IMR-90 (cell line): ENCODE measurements around the gene DENND2D. TPM values are rescaled to one million over a fixed set of nuclear protein-coding genes. Genes with fewer than 3 reads are reported as not detected.

Source experiments
- ATAC-seq: fragments of 200-7000 bp; cut with Tn5 transposase; 2 replicates; pipeline ENCODE4 v1.9.1; 2020; ENCODE audit warnings: low read depth, mild to moderate bottlenecking, moderate library complexity
- BruUV-seq: library from RNA; stranded (reverse); fragments of 400-500 nt; replicated peaks from 2 replicates; lab custom pipeline; 2021; lab: Mats Ljungman, UMichigan
- CTCF ChIA-PET: fragments of 300-600 bp; formaldehyde crosslinking; extraction: SDS; loops from one replicate; lab custom pipeline; 2021; ENCODE audit warnings: antibody characterized with exemption; lab: Yijun Ruan, JAX
- POLR2A ChIA-PET: fragments of 300-600 bp; sonication (Branson Sonifier 250); formaldehyde crosslinking; loops from one replicate; lab custom pipeline; 2022; ENCODE audit warnings: antibody characterized with exemption; ENCODE audit not compliant: unreplicated experiment; lab: Charles Lee
- DNase-seq: peaks from one replicate; pipeline ENCODE4 v3.0.0; 2013
- H2AFZ ChIP-seq: replicated peaks from 2 replicates; pipeline ENCODE3; 2013; ENCODE audit warnings: low read length, mild to moderate bottlenecking; ENCODE audit not compliant: poor library complexity
- H2AK5ac ChIP-seq: 2 replicates; pipeline ENCODE4 v1.6.1; 2013; ENCODE audit warnings: low read depth, low read length, inconsistent platforms
- H2AK9ac ChIP-seq: replicated peaks from 2 replicates; pipeline ENCODE3; 2013; ENCODE audit warnings: mild to moderate bottlenecking, low read depth, low read length, moderate library complexity; ENCODE audit not compliant: poor library complexity
- H2BK120ac ChIP-seq: 2 replicates; pipeline ENCODE4 v1.6.1; 2013; ENCODE audit warnings: low read depth, low read length, inconsistent platforms
- H2BK15ac ChIP-seq: 3 replicates; pipeline ENCODE4 v1.6.1; 2013; ENCODE audit warnings: low read depth, low read length, inconsistent platforms
- H2BK20ac ChIP-seq: 2 replicates; pipeline ENCODE4 v1.6.1; 2013; ENCODE audit warnings: low read depth, mild to moderate bottlenecking, inconsistent platforms, low read length, moderate library complexity
- H2BK5ac ChIP-seq: 2 replicates; pipeline ENCODE4 v1.6.1; 2013; ENCODE audit warnings: mild to moderate bottlenecking, low read depth, low read length, inconsistent platforms; ENCODE audit not compliant: poor library complexity, severe bottlenecking
- H3K14ac ChIP-seq: replicated peaks from 2 replicates; pipeline ENCODE4 v1.6.1; 2013; ENCODE audit warnings: low read depth, low read length, inconsistent platforms
- H3K18ac ChIP-seq: 2 replicates; pipeline ENCODE4 v1.6.1; 2013; ENCODE audit warnings: low read depth, low read length, control low read depth
- H3K23ac ChIP-seq: 2 replicates; pipeline ENCODE4 v1.6.1; 2013; ENCODE audit warnings: low read depth, low read length, inconsistent platforms
- H3K27ac ChIP-seq: 2 replicates; pipeline ENCODE4 v1.5.1; 2013; ENCODE audit warnings: mild to moderate bottlenecking, control low read depth, low read length; ENCODE audit not compliant: insufficient read depth
- H3K27me3 ChIP-seq: 2 replicates; pipeline ENCODE4 v1.6.1; 2013; ENCODE audit warnings: low read length; ENCODE audit not compliant: control insufficient read depth, insufficient read depth
- H3K36me3 ChIP-seq: 2 replicates; pipeline ENCODE4 v1.6.1; 2013; ENCODE audit warnings: low read length, mixed read lengths; ENCODE audit not compliant: control insufficient read depth, insufficient read depth
- H3K4ac ChIP-seq: 2 replicates; pipeline ENCODE4 v1.6.1; 2013; ENCODE audit warnings: low read depth, low read length, inconsistent platforms
- H3K4me1 ChIP-seq: 2 replicates; pipeline ENCODE4 v1.6.1; 2013; ENCODE audit warnings: low read length, mixed read lengths; ENCODE audit not compliant: control insufficient read depth, insufficient read depth
- H3K4me2 ChIP-seq: 2 replicates; pipeline ENCODE4 v1.6.1; 2013; ENCODE audit warnings: low read depth, mild to moderate bottlenecking, control low read depth, low read length, moderate library complexity
- H3K4me3 ChIP-seq: 2 replicates; pipeline ENCODE4 v1.5.1; 2013; ENCODE audit warnings: low read depth, mild to moderate bottlenecking, control low read depth, low read length, moderate library complexity; ENCODE audit not compliant: insufficient read depth
- H3K56ac ChIP-seq: 2 replicates; pipeline ENCODE4 v1.6.1; 2013; ENCODE audit warnings: low read length, inconsistent platforms; ENCODE audit not compliant: insufficient read depth; ENCODE audit errors: extremely low read depth
- H3K79me1 ChIP-seq, 2 experiments: 2 replicates each; pipeline ENCODE4 v1.6.1; 2013; ENCODE audit warnings: low read length in 2 of 2, inconsistent platforms in 1 of 2, low read depth in 1 of 2
- H3K9ac ChIP-seq: 2 replicates; pipeline ENCODE4 v1.6.1; 2013; ENCODE audit warnings: low read depth, low read length, control low read depth
- H3K9me1 ChIP-seq: 2 replicates; pipeline ENCODE4 v1.6.1; 2013; ENCODE audit warnings: low read length, inconsistent platforms; ENCODE audit not compliant: insufficient read depth
- H3K9me3 ChIP-seq: 2 replicates; pipeline ENCODE4 v1.6.1; 2013; ENCODE audit warnings: low read length; ENCODE audit not compliant: control insufficient read depth, insufficient read depth
- H4K20me1 ChIP-seq: 2 replicates; pipeline ENCODE4 v1.6.1; 2013; ENCODE audit warnings: low read length, inconsistent platforms; ENCODE audit not compliant: insufficient read depth
- H4K5ac ChIP-seq: 2 replicates; pipeline ENCODE4 v1.6.1; 2013; ENCODE audit warnings: mild to moderate bottlenecking, low read depth, low read length, control low read depth
- H4K8ac ChIP-seq, 2 experiments: 2 replicates each; pipeline ENCODE4 v1.6.1; 2013; ENCODE audit warnings: low read depth in 2 of 2, low read length in 2 of 2, control low read depth in 1 of 2, inconsistent platforms in 1 of 2
- H4K91ac ChIP-seq: 2 replicates; pipeline ENCODE4 v1.6.1; 2013; ENCODE audit warnings: low read depth, low read length, inconsistent platforms; ENCODE audit not compliant: insufficient read depth
- BHLHE40 ChIP-seq: fragments of 150-350 bp; IDR thresholded peaks from 2 replicates; pipeline ENCODE4 v1.6.1; 2016; ENCODE audit warnings: mild to moderate bottlenecking, low read depth, low read length
- CEBPB ChIP-seq: IDR thresholded peaks from 2 replicates; pipeline ENCODE4 v1.6.1; 2012; ENCODE audit warnings: low read depth, low read length, improper control_type of control experiment
- CHD1 ChIP-seq: IDR thresholded peaks from 2 replicates; pipeline ENCODE4 v1.6.1; 2012; ENCODE audit warnings: low read depth, low read length, improper control_type of control experiment
- ELK1 ChIP-seq: fragments of 150-350 bp; IDR thresholded peaks from 2 replicates; pipeline ENCODE4 v1.6.1; 2016; ENCODE audit warnings: low read depth, mild to moderate bottlenecking, low read length, moderate library complexity, borderline replicate concordance
- FOS ChIP-seq: fragments of 150-350 bp; IDR thresholded peaks from 2 replicates; pipeline ENCODE4 v1.6.1; 2016; ENCODE audit warnings: low read depth, low read length
- MAFK ChIP-seq: IDR thresholded peaks from 2 replicates; pipeline ENCODE4 v1.6.1; 2012; ENCODE audit warnings: low read depth, low read length, improper control_type of control experiment
- MAZ ChIP-seq: IDR thresholded peaks from 2 replicates; pipeline ENCODE4 v1.6.1; 2012; ENCODE audit warnings: low read depth, mild to moderate bottlenecking, low read length, improper control_type of control experiment, moderate library complexity, borderline replicate concordance
- MXI1 ChIP-seq: IDR thresholded peaks from 2 replicates; pipeline ENCODE4 v1.6.1; 2012; ENCODE audit warnings: low read depth, mild to moderate bottlenecking, low read length, moderate library complexity, borderline replicate concordance
- NFE2L2 ChIP-seq: fragments of 150-350 bp; IDR thresholded peaks from 2 replicates; pipeline ENCODE4 v1.6.1; 2016; ENCODE audit warnings: low read depth, mild to moderate bottlenecking, low read length
- POLR2A ChIP-seq: IDR thresholded peaks from 2 replicates; pipeline ENCODE4 v1.6.1; 2012; ENCODE audit warnings: mild to moderate bottlenecking, low read depth, low read length
- RAD21 ChIP-seq: IDR thresholded peaks from 2 replicates; pipeline ENCODE4 v1.6.1; 2012; ENCODE audit warnings: low read length, improper control_type of control experiment
- RCOR1 ChIP-seq: IDR thresholded peaks from 2 replicates; pipeline ENCODE4 v1.6.1; 2012; ENCODE audit warnings: mild to moderate bottlenecking, low read length, improper control_type of control experiment; ENCODE audit not compliant: insufficient replicate concordance
- RFX5 ChIP-seq: IDR thresholded peaks from 2 replicates; pipeline ENCODE4 v1.8.0; 2012; ENCODE audit warnings: low read depth, mild to moderate bottlenecking, low read length, moderate library complexity
- SMC3 ChIP-seq: fragments of 150-350 bp; IDR thresholded peaks from 2 replicates; pipeline ENCODE4 v1.6.1; 2016; ENCODE audit warnings: low read depth, mild to moderate bottlenecking, antibody characterized with exemption, low read length, moderate library complexity
- WGBS, 2 experiments: methylation state at CpG; one replicate each; pipeline versions ENCODE4 v1.1.5 to v1.1.7; 2013; ENCODE audit warnings: missing lambda C conversion rate in 2 of 2; ENCODE audit not compliant: insufficient read length in 1 of 2; ENCODE audit errors: extremely low coverage in 2 of 2; 5-methylcytosine and 5-hydroxymethylcytosine counted together
- dilution Hi-C: fragments of 300-500 bp; cut with HindIII; formaldehyde crosslinking; loops from one replicate; pipeline ENCODE4 v1.14.3; 2018; ENCODE audit warnings: low sequenced_read_pairs; ENCODE audit not compliant: unreplicated experiment
- in situ Hi-C: fragments of 300-500 bp; cut with MboI; formaldehyde crosslinking; loops from 3 replicates; pipeline ENCODE4 v1.14.3; 2019; ENCODE audit warnings: low sequenced_read_pairs, inconsistent platforms, mixed read lengths
- intact Hi-C: fragments of 100-400 bp; cut with micrococcal nuclease; formaldehyde crosslinking; loops from 2 replicates; pipeline ENCODE4 v1.10.0; 2022
- polyA plus RNA-seq, 3 experiments: library from polyadenylated mRNA; depleted of rRNA; stranded (reverse); fragments of >200 nt; gene quantifications; 2 replicates each; pipeline ENCODE4 v1.2.3, GENCODE V29; 2012; ENCODE audit warnings: low replicate concordance in 1 of 3
- total RNA-seq: library from RNA; depleted of rRNA; stranded (reverse); fragments of >200 nt; gene quantifications from 2 replicates; pipeline ENCODE4 v1.2.3, GENCODE V29; 2012
- TF ChIP-seq, protein P1 (sequence below): conservative IDR thresholded peaks from 2 replicates; pipeline ENCODE4 v1.5.1; 2012; ENCODE audit warnings: mild to moderate bottlenecking, low read depth, low read length, improper control_type of control experiment
- TF ChIP-seq, protein P2 (sequence below): fragments of 150-350 bp; IDR thresholded peaks from 2 replicates; pipeline ENCODE4 v1.6.1; 2017; ENCODE audit warnings: mild to moderate bottlenecking, antibody characterized with exemption, low read length, low read depth

The DENND2D gene
- total and polyA plus RNA-seq, 2 of the 4 experiments (the other 2 are of a cell fraction): 0.86 to 0.90 TPM

DNA sequence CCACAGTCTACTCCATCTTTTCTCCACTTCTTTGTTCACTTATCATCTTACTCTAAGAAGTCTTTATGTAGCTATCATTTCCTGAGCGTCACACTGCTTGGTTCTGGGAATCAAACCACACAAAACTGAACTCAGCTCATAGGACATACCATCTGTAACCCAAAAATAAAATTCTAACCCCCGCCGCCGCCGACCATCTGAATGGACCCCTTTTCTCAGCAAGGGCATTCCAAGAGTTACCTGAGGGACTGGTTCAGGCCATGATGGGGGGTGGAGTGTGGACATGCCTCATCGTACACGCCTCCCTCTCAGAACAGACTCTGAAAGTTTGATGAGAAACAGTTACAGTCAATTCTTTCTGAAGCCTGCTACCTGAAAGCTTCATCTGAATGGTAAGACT, 14.4 kb upstream of the DENND2D start:
- intact Hi-C loops: no loop called here
- 86% methylated on average over 1 of the region's 7 CpGs; no CpG with 5 or more reads in 1 of the 2 experiments for WGBS, 2 experiments
- DNase-seq (no peak), ATAC-seq (no peak)
- H3K23ac ChIP-seq: peak overlapping the region; percentile 56; the same call in 1 of the 2 replicates
- H3K4me2 ChIP-seq: no peak overlapping the region
- H3K27me3 ChIP-seq: no peaks in the 10 kb centered on the region; the same call in 1 of the 2 replicates
- no peak overlapping the region for H3K27ac ChIP-seq
- H2BK120ac ChIP-seq: peak overlapping the region; percentile 94
- peak overlapping the region; percentile 78; the same call in 1 of the 2 replicates for H2AK5ac ChIP-seq
- peak overlapping the region; percentile 88 for H2BK5ac ChIP-seq
- no peak overlapping the region for H3K56ac ChIP-seq
- peak overlapping the region; percentile 82 for H4K91ac ChIP-seq
- no peak overlapping the region; the same call in 2 of the 3 replicates for H2BK15ac ChIP-seq
- dilution Hi-C loops: no loop called here
- no peak overlapping the region for H3K9ac ChIP-seq
- peak overlapping the region; percentile 13 for H2AFZ ChIP-seq
- no peaks in the 10 kb centered on the region for H3K9me1 ChIP-seq
- H2AK9ac ChIP-seq: peak overlapping the region; percentile 75
- peak overlapping the region; percentile 92 for H2BK20ac ChIP-seq
- H3K18ac ChIP-seq: peak overlapping the region; percentile 95
- no peaks in the 10 kb centered on the region for H4K20me1 ChIP-seq
- H3K4me1 ChIP-seq: peaks cover 2% of the 10 kb centered on the region
- no peaks in the 10 kb centered on the region for H3K36me3 ChIP-seq
- peak overlapping the region; percentile 74 to 91; a peak in 3 of 4 replicates for H4K8ac ChIP-seq
- ChIA-PET CTCF (interaction anchor here (0.5 to 2.1 kb wide), 3 partner anchors 9 to 421 kb away, joined by 3 to 5 read pairs (median 5); no protein-coding TSS in a partner anchor), POLR2A (interaction anchor here (0.7 kb wide), 1 partner anchor 679 kb away, joined by 13 read pairs; no protein-coding TSS in a partner anchor)
- no peak overlapping the region for H3K4me3 ChIP-seq
- H3K14ac ChIP-seq: peak overlapping the region; percentile 63; the same call in 1 of the 2 replicates
- no peaks in the 10 kb centered on the region for H3K9me3 ChIP-seq
- H3K79me1 ChIP-seq: no peaks in the 10 kb centered on the region
- in situ Hi-C loops: no loop called here
- TF ChIP-seq FOS: no peak
- TF ChIP-seq SMC3: no peak
- TF ChIP-seq, protein P1, sequence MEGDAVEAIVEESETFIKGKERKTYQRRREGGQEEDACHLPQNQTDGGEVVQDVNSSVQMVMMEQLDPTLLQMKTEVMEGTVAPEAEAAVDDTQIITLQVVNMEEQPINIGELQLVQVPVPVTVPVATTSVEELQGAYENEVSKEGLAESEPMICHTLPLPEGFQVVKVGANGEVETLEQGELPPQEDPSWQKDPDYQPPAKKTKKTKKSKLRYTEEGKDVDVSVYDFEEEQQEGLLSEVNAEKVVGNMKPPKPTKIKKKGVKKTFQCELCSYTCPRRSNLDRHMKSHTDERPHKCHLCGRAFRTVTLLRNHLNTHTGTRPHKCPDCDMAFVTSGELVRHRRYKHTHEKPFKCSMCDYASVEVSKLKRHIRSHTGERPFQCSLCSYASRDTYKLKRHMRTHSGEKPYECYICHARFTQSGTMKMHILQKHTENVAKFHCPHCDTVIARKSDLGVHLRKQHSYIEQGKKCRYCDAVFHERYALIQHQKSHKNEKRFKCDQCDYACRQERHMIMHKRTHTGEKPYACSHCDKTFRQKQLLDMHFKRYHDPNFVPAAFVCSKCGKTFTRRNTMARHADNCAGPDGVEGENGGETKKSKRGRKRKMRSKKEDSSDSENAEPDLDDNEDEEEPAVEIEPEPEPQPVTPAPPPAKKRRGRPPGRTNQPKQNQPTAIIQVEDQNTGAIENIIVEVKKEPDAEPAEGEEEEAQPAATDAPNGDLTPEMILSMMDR: no peak
- TF ChIP-seq, protein P2, sequence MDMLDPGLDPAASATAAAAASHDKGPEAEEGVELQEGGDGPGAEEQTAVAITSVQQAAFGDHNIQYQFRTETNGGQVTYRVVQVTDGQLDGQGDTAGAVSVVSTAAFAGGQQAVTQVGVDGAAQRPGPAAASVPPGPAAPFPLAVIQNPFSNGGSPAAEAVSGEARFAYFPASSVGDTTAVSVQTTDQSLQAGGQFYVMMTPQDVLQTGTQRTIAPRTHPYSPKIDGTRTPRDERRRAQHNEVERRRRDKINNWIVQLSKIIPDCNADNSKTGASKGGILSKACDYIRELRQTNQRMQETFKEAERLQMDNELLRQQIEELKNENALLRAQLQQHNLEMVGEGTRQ: no peak
- TF ChIP-seq CHD1: no peak
- no peak for TF ChIP-seq MAFK
- no peak for TF ChIP-seq RAD21
- no peak for TF ChIP-seq ELK1
- no peak for TF ChIP-seq BHLHE40
- no peak for TF ChIP-seq MXI1
- TF ChIP-seq RCOR1: no peak
- TF ChIP-seq CEBPB: no peak
- no peak for TF ChIP-seq POLR2A
- TF ChIP-seq RFX5: no peak
- TF ChIP-seq MAZ: no peak
- TF ChIP-seq NFE2L2: no peak
- BruUV-seq: no TSS peak
- H3K4ac ChIP-seq: peak overlapping the region; percentile 80; the same call in 1 of the 2 replicates
- H4K5ac ChIP-seq: peak overlapping the region; percentile 93
